Measurements from ENCODE around the gene EFCAB5.

- TF ChIP-seq, protein P1, sequence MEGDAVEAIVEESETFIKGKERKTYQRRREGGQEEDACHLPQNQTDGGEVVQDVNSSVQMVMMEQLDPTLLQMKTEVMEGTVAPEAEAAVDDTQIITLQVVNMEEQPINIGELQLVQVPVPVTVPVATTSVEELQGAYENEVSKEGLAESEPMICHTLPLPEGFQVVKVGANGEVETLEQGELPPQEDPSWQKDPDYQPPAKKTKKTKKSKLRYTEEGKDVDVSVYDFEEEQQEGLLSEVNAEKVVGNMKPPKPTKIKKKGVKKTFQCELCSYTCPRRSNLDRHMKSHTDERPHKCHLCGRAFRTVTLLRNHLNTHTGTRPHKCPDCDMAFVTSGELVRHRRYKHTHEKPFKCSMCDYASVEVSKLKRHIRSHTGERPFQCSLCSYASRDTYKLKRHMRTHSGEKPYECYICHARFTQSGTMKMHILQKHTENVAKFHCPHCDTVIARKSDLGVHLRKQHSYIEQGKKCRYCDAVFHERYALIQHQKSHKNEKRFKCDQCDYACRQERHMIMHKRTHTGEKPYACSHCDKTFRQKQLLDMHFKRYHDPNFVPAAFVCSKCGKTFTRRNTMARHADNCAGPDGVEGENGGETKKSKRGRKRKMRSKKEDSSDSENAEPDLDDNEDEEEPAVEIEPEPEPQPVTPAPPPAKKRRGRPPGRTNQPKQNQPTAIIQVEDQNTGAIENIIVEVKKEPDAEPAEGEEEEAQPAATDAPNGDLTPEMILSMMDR (IDR thresholded peaks at IDR 0.05 in 2 of 3, conservative IDR thresholded peaks at IDR 0.05 in 1 of 3; ENCODE audit: control insufficient read depth in 2 of 3, extremely low read depth in 1 of 3, insufficient read depth in 1 of 3, low read depth in 3 of 3, low read length in 3 of 3): no peak
- TF ChIP-seq GABPA (IDR thresholded peaks at IDR 0.05; ENCODE audit: low read depth) (no peak), NFIC (IDR thresholded peaks at IDR 0.05; ENCODE audit: low read depth, low read length) (no peak), NR2C2 (IDR thresholded peaks at IDR 0.05; ENCODE audit: borderline replicate concordance, control insufficient read depth, insufficient read length, low read depth) (no peak), EZH2 (IDR thresholded peaks at IDR 0.05; ENCODE audit: borderline replicate concordance, control insufficient read depth, low read depth, low read length) (no peak), BRCA1 (IDR thresholded peaks at IDR 0.05; ENCODE audit: low read depth, low read length) (no peak), POLR2AphosphoS5 (IDR thresholded peaks at IDR 0.05; ENCODE audit: low read length) (no peak), FOXM1 (IDR thresholded peaks at IDR 0.05; ENCODE audit: low read depth, low read length) (no peak), MYB (IDR thresholded peaks at IDR 0.05; ENCODE audit: borderline replicate concordance, low read depth, low read length) (no peak), MEF2B (IDR thresholded peaks at IDR 0.05; ENCODE audit: partially characterized antibody, poor library complexity, severe bottlenecking) (no peak), EP300 (IDR thresholded peaks at IDR 0.05; ENCODE audit: borderline replicate concordance in 1 of 2, control insufficient read depth in 1 of 2, low read depth in 2 of 2, low read length in 2 of 2) (no peak), REST (IDR thresholded peaks at IDR 0.05; ENCODE audit: low read depth, low read length) (no peak)
Observed at GRCh38 chr17:30062372-30062771, 120.9 kb downstream of the EFCAB5 start.

All from GM12878 (cell line).